NCI-H526 treated with DMSO at 0.1 percent for 48 hours (cell line): ENCODE data around the gene SLC38A8.

Experiments used
- DNase-seq: peaks from one replicate; lab custom pipeline; 2025; lab: John Stamatoyannopoulos, UW

SLC38A8 gene

GRCh38 chr16:84068783-84069462 lies 26.3 kb upstream of the SLC38A8 start:
- DNase-seq, result no peak

DNA sequence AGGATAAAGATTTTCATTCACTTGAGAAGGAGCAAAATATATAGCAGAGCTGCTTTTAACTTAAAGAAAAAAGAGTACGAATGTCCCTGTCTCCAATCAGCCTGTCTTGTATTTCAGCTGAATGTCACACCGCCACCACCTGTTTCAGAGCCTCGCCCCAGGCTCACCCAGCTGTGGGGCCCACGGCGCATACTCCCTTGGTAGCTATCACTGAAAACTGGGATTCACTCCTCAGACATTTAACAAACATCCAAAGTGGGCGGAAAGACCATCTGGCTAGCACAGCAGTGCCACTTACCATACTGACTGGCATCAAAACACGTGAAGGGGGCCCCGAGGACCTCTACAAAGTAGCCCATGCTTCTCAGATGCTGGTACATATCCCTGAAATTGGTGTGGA lies 25.4 kb upstream of the SLC38A8 start:
- DNase-seq, result no peak

DNA sequence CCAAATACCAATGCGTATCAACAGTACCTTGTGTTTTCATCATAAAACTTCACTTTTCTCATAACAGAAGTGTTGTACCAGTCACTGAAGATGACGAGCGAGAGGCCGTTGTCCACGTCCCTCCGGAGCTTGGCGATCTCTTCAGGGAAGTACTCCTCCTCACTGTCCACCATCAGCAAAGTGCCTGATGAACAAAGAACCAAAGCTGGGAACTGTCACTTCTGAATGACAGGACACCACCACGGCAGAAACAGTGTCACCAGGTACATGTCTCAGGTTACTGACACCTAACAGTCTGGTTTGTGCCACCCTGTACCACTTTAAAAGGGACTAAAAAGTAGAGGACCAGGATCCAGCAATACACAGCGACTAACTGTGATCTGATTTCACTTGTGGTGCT lies 25.0 kb upstream of the SLC38A8 start:
- no peak for DNase-seq

GRCh38 chr16:84065536-84066132 lies 23.0 kb upstream of the SLC38A8 start:
- DNase-seq, result peak; percentile 1

GRCh38 chr16:84063980-84064379 lies 21.4 kb upstream of the SLC38A8 start:
- no peak for DNase-seq

GRCh38 chr16:84062734-84063640 lies 20.4 kb upstream of the SLC38A8 start:
- DNase-seq, result no peak

DNA sequence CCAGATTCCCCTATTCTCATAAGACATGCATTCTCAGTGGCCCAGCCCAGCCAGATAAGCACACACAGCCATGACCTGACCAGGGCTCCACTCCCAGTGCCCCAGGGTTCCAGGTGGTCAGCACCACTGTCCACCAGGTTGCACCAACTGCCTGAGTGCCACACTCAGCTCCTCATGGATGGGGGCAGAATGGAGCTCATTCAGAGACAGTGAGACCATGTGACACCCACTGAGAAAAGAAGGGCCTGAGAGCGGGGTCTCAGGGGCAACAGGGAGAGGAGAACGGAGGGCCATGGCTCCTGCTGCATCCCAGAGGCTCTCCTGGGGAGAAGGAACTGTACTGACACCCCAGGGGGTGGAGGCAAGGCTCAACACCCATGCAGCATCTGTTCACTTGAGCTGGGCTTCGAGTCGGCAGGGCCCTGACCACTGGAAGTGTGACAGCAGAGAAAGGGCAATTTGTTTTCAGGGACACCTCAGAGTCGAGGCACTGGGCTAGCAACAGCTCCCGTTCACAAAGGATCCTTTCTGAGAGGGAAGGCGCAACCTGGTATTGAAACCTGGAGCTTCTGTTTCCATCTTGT lies 18.7 kb upstream of the SLC38A8 start:
- DNase-seq, result no peak

- DNase-seq, result no peak
Observed at GRCh38 chr16:84059946-84060901, 17.6 kb upstream of the SLC38A8 start.

DNA sequence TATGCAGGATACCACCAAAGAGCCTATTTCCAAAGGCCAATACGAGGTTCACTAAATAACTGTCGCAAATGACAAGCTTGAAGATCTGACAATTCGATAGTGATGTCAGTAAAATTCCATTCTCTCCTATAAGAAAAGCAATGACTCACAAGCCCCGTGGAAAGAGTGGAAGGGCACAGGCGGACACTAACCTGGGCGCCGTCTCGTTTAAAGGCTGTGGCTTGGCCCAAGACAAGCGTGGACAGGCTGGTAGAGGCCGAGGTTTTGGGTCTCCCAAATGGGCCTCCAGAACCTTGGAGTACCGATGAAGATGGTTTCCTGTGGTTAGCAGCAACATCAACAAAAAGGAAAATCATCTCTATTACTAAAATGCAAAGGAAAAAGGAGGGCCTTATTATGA lies 16.5 kb upstream of the SLC38A8 start:
- no peak for DNase-seq

- no peak for DNase-seq
Observed at GRCh38 chr16:84058664-84059063, 16.1 kb upstream of the SLC38A8 start.

GRCh38 chr16:84058211-84058610 lies 15.6 kb upstream of the SLC38A8 start:
- no peak for DNase-seq

DNA sequence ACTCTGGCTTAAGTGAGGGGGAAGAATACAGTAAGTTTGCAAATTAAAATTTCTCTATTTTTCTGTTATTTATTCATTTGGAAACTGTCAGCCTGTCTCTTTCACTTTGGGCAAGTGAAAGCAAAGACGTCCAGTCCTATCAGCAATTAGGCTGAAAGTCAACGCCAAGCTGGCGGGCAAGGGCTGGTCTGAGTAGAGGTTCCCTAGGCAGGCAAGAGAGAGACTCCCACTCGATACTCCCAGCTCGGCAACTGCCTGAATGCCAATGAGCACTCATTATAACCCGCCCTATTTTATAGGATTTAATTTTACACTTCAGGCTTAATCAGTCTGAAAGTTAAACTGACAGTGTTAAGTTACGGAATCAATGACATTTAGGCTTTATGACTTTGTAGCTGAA lies 14.3 kb upstream of the SLC38A8 start:
- no peak for DNase-seq

- no peak for DNase-seq
Observed at GRCh38 chr16:84055801-84056634, 13.4 kb upstream of the SLC38A8 start.

DNA sequence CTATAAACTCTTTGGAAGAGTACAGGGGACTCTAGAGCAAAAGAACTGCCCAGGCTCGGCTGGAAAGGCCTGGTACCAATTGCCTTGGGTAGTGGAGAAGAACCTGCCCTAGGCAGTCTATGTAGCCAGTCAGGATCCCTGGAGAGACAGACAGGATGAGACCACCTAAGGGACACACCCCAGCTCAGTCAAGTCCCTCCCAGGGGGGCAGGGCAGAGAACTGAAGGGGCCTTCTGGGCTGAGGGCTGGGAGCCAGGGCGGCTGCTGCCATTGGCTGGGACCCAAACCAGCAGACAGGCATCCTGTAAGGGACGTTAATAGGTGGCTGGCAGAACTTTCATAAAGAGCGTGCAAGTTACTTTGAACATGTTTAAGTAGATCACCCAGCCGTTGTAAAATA lies 12.8 kb upstream of the SLC38A8 start:
- DNase-seq, result no peak

DNA sequence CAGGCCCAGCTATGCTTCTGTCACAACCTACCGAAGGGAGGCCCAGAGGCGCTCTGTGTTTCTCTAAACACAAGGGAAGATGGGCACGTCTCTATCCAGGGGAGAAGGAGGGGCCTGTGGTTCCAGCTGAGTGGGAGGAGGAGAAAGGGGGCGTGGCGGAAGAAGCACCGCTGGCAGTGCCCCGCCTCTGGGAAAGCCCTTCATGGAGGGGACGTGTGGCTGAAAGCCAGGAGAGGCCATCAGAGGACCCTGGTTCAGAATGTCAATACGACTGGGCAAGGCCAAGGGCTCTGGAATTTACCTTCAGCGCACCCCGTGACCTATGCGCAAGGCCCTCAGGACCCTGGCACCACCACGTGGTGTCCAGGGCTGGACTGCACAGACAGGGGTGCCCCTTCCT lies 12.3 kb upstream of the SLC38A8 start:
- no peak for DNase-seq

DNA sequence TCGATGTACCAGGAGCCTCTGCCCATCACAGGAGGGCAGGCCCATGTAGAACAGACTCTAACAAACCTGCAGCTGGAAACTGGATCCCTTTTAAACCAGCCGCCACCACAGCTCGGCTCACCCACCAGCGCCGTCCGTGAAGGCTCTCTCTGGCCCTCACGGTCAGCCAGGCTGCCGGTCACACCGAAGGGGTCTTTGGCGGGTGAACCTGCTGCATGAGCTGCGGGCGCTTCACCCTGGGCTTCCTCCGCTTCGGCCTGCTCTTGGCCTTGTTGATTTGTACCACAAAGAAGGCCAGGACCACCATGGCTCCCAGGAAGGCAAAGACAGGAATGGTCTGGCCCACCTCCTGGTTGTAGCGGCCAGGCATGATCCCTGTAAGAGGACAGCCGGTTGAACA lies 11.7 kb upstream of the SLC38A8 start:
- no peak for DNase-seq

GRCh38 chr16:84053237-84053636 lies 10.6 kb upstream of the SLC38A8 start:
- no peak for DNase-seq

DNA sequence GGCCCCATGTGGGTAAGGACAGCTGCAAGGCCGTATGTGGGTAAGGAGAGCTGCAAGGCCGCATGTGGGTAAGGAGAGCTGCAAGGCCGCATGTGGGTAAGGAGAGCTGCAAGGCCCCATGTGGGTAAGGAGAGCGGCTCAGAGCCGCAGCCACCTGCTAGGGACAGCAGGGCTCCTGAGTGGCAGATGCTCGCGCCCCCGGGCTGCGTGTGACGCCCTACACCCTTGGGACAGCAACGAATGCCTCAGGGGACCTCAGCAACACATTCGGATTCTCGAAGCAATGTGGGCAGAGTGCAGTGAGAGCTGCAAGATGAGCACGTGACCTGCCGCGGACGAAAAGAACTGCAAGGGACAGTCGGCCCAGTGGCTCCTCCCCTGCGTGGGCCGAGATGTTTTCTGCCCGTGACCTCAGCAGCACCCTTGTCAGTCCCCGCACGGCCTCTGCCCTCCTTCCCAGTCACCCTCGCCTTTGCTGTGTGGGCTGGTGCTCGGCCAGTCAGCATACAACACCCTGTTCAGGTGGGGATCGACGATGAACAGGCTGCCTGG lies 9.6 kb upstream of the SLC38A8 start:
- DNase-seq, result no peak

DNA sequence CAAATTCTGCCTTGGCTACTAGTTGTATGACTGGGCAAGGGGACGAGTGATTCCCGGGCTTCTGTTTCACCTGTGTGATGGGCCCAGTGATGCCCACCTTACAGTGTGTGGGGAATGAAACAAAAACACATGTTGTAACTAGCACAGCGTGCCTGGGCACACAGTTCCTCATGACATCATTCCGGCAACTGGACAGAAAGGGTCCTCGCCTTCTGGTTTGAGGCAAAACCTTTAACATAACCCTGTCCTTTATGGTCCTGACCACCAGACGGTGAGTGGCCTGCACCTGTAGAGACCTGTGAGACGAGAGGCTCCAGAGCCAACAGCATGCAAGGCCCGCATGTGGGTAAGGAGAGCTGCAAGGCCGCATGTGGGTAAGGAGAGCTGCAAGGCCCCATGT lies 7.7 kb upstream of the SLC38A8 start:
- no peak for DNase-seq

- no peak for DNase-seq
Observed at GRCh38 chr16:84049403-84050060, 6.9 kb upstream of the SLC38A8 start.
